Panc1 (cell line): ENCODE measurements around the gene IQSEC1. TPM values are rescaled to one million over a fixed set of nuclear protein-coding genes. Genes with fewer than 3 reads are reported as not detected.

Experiments used
- ATAC-seq: fragments of 200-7000 bp; cut with Tn5 transposase; 2 replicates; pipeline ENCODE4 v1.9.1; 2020; ENCODE audit warnings: mild to moderate bottlenecking, moderate library complexity
- BruUV-seq: library from RNA; stranded (reverse); fragments of 400-500 nt; replicated peaks from 2 replicates; lab custom pipeline; 2021; lab: Mats Ljungman, UMichigan
- CTCF ChIA-PET: fragments of 300-600 bp; sonication (Branson Sonifier 250); formaldehyde crosslinking; loops from one replicate; lab custom pipeline; 2022; ENCODE audit warnings: antibody characterized with exemption; lab: Charles Lee
- POLR2A ChIA-PET: fragments of 300-600 bp; sonication (Branson Sonifier 250); formaldehyde crosslinking; loops from one replicate; lab custom pipeline; 2022; ENCODE audit warnings: antibody characterized with exemption; lab: Charles Lee
- DNase-seq: peaks from one replicate; pipeline ENCODE4 v3.0.0-alpha.2; 2010; ENCODE audit warnings: low read depth, low spot score
- H3K27ac ChIP-seq: 2 replicates; pipeline ENCODE4 v1.5.1; 2011; ENCODE audit warnings: mild to moderate bottlenecking, low read length, inconsistent platforms
- H3K27me3 ChIP-seq: fragments of 200-500 bp; sonication (Bioruptor generic); 2 replicates; pipeline ENCODE4 v1.6.0; 2014; ENCODE audit warnings: low read length, inconsistent platforms; ENCODE audit not compliant: control insufficient read depth, insufficient read depth
- H3K36me3 ChIP-seq: fragments of 200-500 bp; sonication (Bioruptor generic); 2 replicates; pipeline ENCODE4 v1.5.1; 2014; ENCODE audit warnings: inconsistent platforms, mild to moderate bottlenecking, low read length, moderate library complexity; ENCODE audit not compliant: control insufficient read depth, insufficient read depth
- H3K4me1 ChIP-seq: 2 replicates; pipeline ENCODE4 v1.5.1; 2011; ENCODE audit warnings: inconsistent platforms, mild to moderate bottlenecking, low read length, moderate library complexity; ENCODE audit not compliant: control insufficient read depth, insufficient read depth
- H3K4me3 ChIP-seq, 2 experiments: 2 replicates each; pipeline ENCODE4 v1.5.1; 2011 to 2012; ENCODE audit warnings: low read depth in 2 of 2, low read length in 2 of 2, mild to moderate bottlenecking in 2 of 2, inconsistent platforms in 1 of 2, moderate library complexity in 1 of 2
- H3K9me3 ChIP-seq: fragments of 200-500 bp; sonication (Bioruptor generic); 2 replicates; pipeline ENCODE4 v1.5.1; 2014; ENCODE audit warnings: low read depth, mild to moderate bottlenecking, inconsistent platforms, low read length, moderate library complexity; ENCODE audit not compliant: control insufficient read depth, insufficient read depth
- CTCF ChIP-seq: fragments of 450-650 bp; IDR thresholded peaks from 2 replicates; pipeline ENCODE4 v1.5.1; 2017; ENCODE audit warnings: mild to moderate bottlenecking
- POLR2AphosphoS5 ChIP-seq: IDR thresholded peaks from 2 replicates; pipeline ENCODE4 v1.6.1; 2012; ENCODE audit warnings: mild to moderate bottlenecking, low read depth, low read length, moderate library complexity
- REST ChIP-seq, 2 experiments: IDR thresholded peaks; 2 replicates each; pipeline ENCODE4 v1.6.1; 2011 to 2012; ENCODE audit warnings: low read depth in 2 of 2, control low read depth in 1 of 2, low read length in 1 of 2, mild to moderate bottlenecking in 1 of 2, moderate library complexity in 1 of 2; ENCODE audit not compliant: insufficient read depth in 1 of 2
- SIN3A ChIP-seq: IDR thresholded peaks from 2 replicates; pipeline ENCODE4 v1.6.1; 2012; ENCODE audit warnings: low read depth, mild to moderate bottlenecking, low read length, moderate library complexity, borderline replicate concordance; ENCODE audit not compliant: insufficient read depth
- TCF7L2 ChIP-seq: IDR thresholded peaks from 2 replicates; pipeline ENCODE4 v1.6.1; 2011; ENCODE audit warnings: mild to moderate bottlenecking, low read depth, low read length, inconsistent platforms
- in situ Hi-C: cut with HindIII; loops from 2 replicates; pipeline ENCODE4 v1.10.0; 2016; ENCODE audit warnings: low sequenced_read_pairs, low pct_unique_long_range_greater_than_20kb
- intact Hi-C: fragments of 100-400 bp; cut with micrococcal nuclease; formaldehyde crosslinking; loops from one replicate; pipeline ENCODE4 v1.10.0; 2022; ENCODE audit not compliant: unreplicated experiment
- total RNA-seq: library from RNA; stranded (reverse); gene quantifications from one replicate; pipeline ENCODE4 v1.2.1, GENCODE V29; 2021; ENCODE audit not compliant: unreplicated experiment

The IQSEC1 gene
- total RNA-seq, 1 experiment from 2014 or later: 28.4 TPM

GRCh38 chr3:12933901-12934300 is 139.3 kb downstream of the IQSEC1 start:
- ChIA-PET CTCF (no interaction called here), POLR2A (no interaction called here)
- no peaks in the 10 kb centered on the region for H3K36me3 ChIP-seq
- no peak for TF ChIP-seq SIN3A
- intact Hi-C loops: no loop called here
- no peaks in the 10 kb centered on the region for H3K4me1 ChIP-seq
- in situ Hi-C loops: no loop called here
- no peaks in the 10 kb centered on the region for H3K27me3 ChIP-seq
- H3K4me3 ChIP-seq: no peak overlapping the region
- no TSS peak for BruUV-seq
- ATAC-seq: no peak
- no peaks in the 10 kb centered on the region for H3K9me3 ChIP-seq
- H3K27ac ChIP-seq: no peak overlapping the region
- DNase-seq: no peak

- no peak overlapping the region for H3K27ac ChIP-seq
- H3K9me3 ChIP-seq: no peaks in the 10 kb centered on the region
- in situ Hi-C loops (no loop called here), intact Hi-C loops (no loop called here)
- no TSS peak for BruUV-seq
- TF ChIP-seq TCF7L2 (no peak), CTCF (no peak), POLR2AphosphoS5 (no peak), SIN3A (no peak), REST (IDR thresholded peaks at IDR 0.05; ENCODE audit: insufficient read depth in 1 of 2, low read depth in 2 of 2, low read length in 1 of 2) (no peak)
- H3K36me3 ChIP-seq: no peaks in the 10 kb centered on the region
- ChIA-PET CTCF (no interaction called here), POLR2A (no interaction called here)
- DNase-seq (no peak), ATAC-seq (no peak)
- H3K4me3 ChIP-seq: no peak overlapping the region
- H3K27me3 ChIP-seq: no peaks in the 10 kb centered on the region
- no peaks in the 10 kb centered on the region for H3K4me1 ChIP-seq
Observed at GRCh38 chr3:12932754-12933153, 140.5 kb downstream of the IQSEC1 start.

GRCh38 chr3:12932347-12932746 is 140.9 kb downstream of the IQSEC1 start:
- no peak for DNase-seq
- no TSS peak for BruUV-seq
- Histone ChIP-seq H3K9me3 (no peaks in the 10 kb centered on the region), H3K27ac (no peak overlapping the region), H3K36me3 (no peaks in the 10 kb centered on the region), H3K4me1 (no peaks in the 10 kb centered on the region), H3K4me3 (no peak overlapping the region), H3K27me3 (no peaks in the 10 kb centered on the region)
- intact Hi-C loops (no loop called here), in situ Hi-C loops (no loop called here)
- ChIA-PET POLR2A (interaction anchor here (0.7 kb wide), 1 partner anchor 12 kb away, joined by 3 read pairs; no protein-coding TSS in a partner anchor), CTCF (no interaction called here)
- TF ChIP-seq CTCF (no peak), REST (IDR thresholded peaks at IDR 0.05; ENCODE audit: insufficient read depth in 1 of 2, low read depth in 2 of 2, low read length in 1 of 2) (no peak), POLR2AphosphoS5 (no peak), TCF7L2 (no peak), SIN3A (no peak)
- no peak for ATAC-seq
